ENCODE results near the gene EPN3. TPM values are rescaled to one million over a fixed set of nuclear protein-coding genes. Genes with fewer than 3 reads are reported as not detected.

The EPN3 gene
- total RNA-seq, 4 donors from 2014 or later = 30.3 to 110 (median 78.5) TPM

DNA sequence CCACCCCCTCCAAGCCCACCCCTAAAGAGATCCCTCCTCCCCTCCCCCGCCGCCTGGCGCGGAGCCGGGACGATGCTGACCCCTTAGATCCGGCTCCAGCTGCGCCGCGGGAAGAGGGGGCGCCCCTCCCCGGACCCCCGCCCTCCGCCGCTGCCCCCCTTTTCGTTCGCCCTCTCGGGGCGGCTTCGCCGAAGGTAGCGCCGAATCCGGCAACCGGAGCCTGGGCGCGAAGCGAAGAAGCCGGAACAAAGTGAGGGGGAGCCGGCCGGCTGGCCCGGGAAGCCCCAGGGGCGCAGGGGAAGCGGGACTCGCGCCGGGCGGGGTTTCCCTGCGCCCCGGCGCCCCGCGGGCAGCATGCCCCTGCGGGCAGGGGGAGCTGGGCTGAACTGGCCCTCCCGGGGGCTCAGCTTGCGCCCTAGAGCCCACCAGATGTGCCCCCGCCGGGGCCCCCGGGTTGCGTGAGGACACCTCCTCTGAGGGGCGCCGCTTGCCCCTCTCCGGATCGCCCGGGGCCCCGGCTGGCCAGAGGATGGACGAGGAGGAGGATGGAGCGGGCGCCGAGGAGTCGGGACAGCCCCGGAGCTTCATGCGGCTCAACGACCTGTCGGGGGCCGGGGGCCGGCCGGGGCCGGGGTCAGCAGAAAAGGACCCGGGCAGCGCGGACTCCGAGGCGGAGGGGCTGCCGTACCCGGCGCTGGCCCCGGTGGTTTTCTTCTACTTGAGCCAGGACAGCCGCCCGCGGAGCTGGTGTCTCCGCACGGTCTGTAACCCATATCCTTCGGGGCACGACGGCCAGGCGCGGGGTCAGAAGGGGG, 28.6 kb downstream of the EPN3 start:
- no CpG with 5 or more reads among the region's 88 CpGs for WGBS
- Histone ChIP-seq H3K4me1 (peaks cover 73% of the 10 kb centered on the region), H3K27ac (no peak overlapping the region)

DNA sequence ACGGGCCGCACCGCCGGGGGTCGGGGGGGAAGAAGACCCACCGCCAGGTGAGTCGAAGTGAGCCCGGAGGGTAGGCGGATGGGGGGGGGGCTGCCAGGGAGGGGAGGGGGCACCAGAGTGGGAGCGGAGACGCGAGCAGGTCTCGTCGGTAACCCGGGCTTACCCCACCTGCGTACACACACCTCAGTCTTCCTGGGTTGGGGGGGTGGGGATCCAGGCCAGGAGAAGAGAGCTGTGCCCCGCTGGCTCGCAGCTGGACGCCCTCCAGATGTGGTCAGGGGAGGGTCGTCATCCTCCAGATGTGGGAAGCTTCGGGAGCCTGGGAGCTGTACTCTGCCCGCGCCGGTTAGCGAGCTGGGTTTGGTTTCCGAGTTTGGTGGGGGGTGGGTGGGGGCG, 29.2 kb downstream of the EPN3 start:
- peaks cover 52% of the 10 kb centered on the region for H3K27me3 ChIP-seq
- no peaks in the 10 kb centered on the region for H3K9me3 ChIP-seq
- peaks cover 69% of the 10 kb centered on the region for H3K4me1 ChIP-seq
- peak overlapping the region; percentile 71 for H3K4me3 ChIP-seq
- no CpG with 5 or more reads among the region's 27 CpGs for WGBS
- no peak for DNase-seq (ENCODE audit: low spot score in 2 of 2)
- no peaks in the 10 kb centered on the region for H3K36me3 ChIP-seq
- H3K27ac ChIP-seq = no peak overlapping the region
- TF ChIP-seq EP300 (IDR thresholded peaks at IDR 0.05) (no peak), POLR2AphosphoS5 (IDR thresholded peaks at IDR 0.05) (no peak), POLR2A (IDR thresholded peaks at IDR 0.05) (no peak)
- TF ChIP-seq, protein P1, sequence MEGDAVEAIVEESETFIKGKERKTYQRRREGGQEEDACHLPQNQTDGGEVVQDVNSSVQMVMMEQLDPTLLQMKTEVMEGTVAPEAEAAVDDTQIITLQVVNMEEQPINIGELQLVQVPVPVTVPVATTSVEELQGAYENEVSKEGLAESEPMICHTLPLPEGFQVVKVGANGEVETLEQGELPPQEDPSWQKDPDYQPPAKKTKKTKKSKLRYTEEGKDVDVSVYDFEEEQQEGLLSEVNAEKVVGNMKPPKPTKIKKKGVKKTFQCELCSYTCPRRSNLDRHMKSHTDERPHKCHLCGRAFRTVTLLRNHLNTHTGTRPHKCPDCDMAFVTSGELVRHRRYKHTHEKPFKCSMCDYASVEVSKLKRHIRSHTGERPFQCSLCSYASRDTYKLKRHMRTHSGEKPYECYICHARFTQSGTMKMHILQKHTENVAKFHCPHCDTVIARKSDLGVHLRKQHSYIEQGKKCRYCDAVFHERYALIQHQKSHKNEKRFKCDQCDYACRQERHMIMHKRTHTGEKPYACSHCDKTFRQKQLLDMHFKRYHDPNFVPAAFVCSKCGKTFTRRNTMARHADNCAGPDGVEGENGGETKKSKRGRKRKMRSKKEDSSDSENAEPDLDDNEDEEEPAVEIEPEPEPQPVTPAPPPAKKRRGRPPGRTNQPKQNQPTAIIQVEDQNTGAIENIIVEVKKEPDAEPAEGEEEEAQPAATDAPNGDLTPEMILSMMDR (IDR thresholded peaks at IDR 0.05) = no peak

More for the DNA sequence above, 28.6 kb downstream of the EPN3 start:
- no peak for DNase-seq (ENCODE audit: low spot score in 2 of 2)
- Histone ChIP-seq H3K36me3 (no peaks in the 10 kb centered on the region), H3K4me3 (peak overlapping the region; percentile 71), H3K9me3 (no peaks in the 10 kb centered on the region), H3K27me3 (peaks cover 52% of the 10 kb centered on the region)
- no peak for TF ChIP-seq POLR2AphosphoS5 (IDR thresholded peaks at IDR 0.05)
- TF ChIP-seq, protein P1 (IDR thresholded peaks at IDR 0.05) = no peak
- TF ChIP-seq POLR2A (IDR thresholded peaks at IDR 0.05) = no peak
- TF ChIP-seq EP300 (IDR thresholded peaks at IDR 0.05) = no peak

DNA sequence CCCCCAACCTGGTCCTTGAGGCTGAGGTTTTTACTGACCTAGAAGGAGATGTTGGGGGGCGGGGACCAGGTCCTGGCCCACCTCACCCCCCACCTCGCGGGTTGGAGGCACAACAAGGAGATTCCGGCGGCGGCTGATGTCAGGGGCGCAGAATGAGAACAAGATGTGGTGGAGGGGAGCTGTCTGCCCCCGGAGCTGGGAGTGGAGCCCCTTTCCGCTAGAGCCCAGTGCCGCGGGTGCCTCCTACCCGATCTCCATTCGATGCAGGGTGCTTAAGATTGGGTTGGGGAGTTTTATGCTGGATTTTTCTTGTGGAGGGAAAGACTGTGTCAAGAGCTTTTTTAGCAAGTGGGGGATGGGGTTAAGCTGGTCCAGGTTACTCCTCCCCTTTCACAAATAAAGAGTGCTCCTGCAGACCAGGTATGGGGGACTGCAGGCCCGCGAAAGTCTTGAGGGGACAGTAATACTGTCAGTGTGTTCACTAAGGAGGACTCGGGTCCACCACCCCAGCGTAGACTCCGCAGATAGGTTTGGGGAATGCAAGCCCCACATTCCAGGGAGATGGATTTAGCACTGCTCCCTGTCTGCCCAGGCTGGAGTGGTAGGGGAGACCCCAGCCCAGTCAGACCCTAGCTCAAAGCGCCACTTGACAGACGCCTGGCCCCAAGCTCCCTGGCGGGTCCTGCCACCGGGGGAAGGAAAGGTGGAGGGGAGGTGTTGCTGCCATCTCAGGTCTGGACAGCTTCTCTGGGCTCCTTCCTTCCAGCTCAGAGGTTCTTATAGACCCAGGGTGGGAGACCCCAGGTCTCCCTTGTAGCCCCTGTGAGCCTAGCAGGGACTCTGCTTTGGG, 29.9 kb downstream of the EPN3 start:
- Histone ChIP-seq H3K4me3 (peak overlapping the region; percentile 71), H3K36me3 (no peaks in the 10 kb centered on the region), H3K27ac (no peak overlapping the region), H3K27me3 (peaks cover 52% of the 10 kb centered on the region), H3K4me1 (peaks cover 66% of the 10 kb centered on the region), H3K9me3 (no peaks in the 10 kb centered on the region)
- 29% methylated on average over 18 of the region's 22 CpGs for WGBS
- TF ChIP-seq POLR2A (IDR thresholded peaks at IDR 0.05) = no peak
- TF ChIP-seq, protein P1 (IDR thresholded peaks at IDR 0.05) = no peak
- TF ChIP-seq EP300 (IDR thresholded peaks at IDR 0.05) = no peak
- TF ChIP-seq POLR2AphosphoS5 (IDR thresholded peaks at IDR 0.05) = no peak
- no peak for DNase-seq (ENCODE audit: low spot score in 2 of 2)

DNA sequence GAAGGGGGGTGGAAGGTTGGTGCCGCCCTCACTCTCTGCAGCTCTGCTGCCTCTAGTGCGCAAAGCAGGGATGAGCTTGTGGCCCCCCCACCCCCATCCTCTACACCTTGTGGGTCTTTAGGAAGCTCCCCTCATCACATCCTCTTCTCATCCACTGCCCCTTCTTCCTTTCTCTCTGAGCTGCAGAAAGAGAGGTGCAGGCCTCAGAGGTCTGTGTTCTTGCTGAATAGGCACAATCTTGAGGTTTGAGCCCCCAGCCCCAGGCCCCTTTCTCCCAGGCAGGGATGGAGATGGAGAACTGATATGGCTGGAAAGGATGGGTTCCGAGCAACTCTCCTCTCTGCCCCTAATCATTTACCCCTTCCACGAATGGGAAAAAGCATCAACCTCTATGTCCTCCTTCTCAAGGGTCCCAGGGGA, 30.6 kb downstream of the EPN3 start:
- DNase-seq (ENCODE audit: low spot score in 2 of 2) = no peak
- H3K9me3 ChIP-seq = no peaks in the 10 kb centered on the region
- no peak overlapping the region for H3K4me3 ChIP-seq
- H3K4me1 ChIP-seq = peaks cover 66% of the 10 kb centered on the region
- TF ChIP-seq EP300 (IDR thresholded peaks at IDR 0.05) (no peak), POLR2A (IDR thresholded peaks at IDR 0.05) (no peak), POLR2AphosphoS5 (IDR thresholded peaks at IDR 0.05) (no peak)
- TF ChIP-seq, protein P1 (IDR thresholded peaks at IDR 0.05) = no peak
- WGBS = 71% methylated on average over 4 of the region's 4 CpGs
- no peak overlapping the region for H3K27ac ChIP-seq
- no peaks in the 10 kb centered on the region for H3K36me3 ChIP-seq
- H3K27me3 ChIP-seq = peaks cover 52% of the 10 kb centered on the region

DNA sequence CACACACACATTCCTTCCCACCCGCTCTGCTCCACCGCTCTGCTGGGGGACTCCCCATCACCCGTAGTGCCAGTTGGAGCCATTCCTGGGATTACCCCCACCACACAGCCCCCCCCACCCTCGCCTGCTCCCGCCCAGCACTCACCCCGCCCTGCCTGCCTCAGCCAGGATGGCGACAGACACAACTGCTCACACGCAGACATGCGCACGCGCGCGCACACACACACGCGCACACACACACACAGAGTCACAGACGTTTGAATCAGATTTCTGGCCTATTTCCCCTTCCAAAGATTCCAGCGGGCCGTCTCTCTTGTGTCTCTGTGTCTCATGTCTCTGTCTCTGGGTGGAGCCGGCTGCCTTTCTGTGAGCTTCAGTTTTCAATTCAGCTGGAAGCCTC, 32.4 kb downstream of the EPN3 start:
- peak; percentile 92 for DNase-seq (ENCODE audit: low spot score in 2 of 2)
- Histone ChIP-seq H3K4me1 (peaks cover 48% of the 10 kb centered on the region), H3K27ac (peak overlapping the region; percentile 64), H3K27me3 (peaks cover 39% of the 10 kb centered on the region), H3K36me3 (no peaks in the 10 kb centered on the region), H3K4me3 (peak overlapping the region; percentile 13), H3K9me3 (no peaks in the 10 kb centered on the region)
- TF ChIP-seq, protein P1 (IDR thresholded peaks at IDR 0.05) = no peak
- peak in 1 of 3 donors; percentile 32 for TF ChIP-seq POLR2AphosphoS5 (IDR thresholded peaks at IDR 0.05)
- 9% methylated on average over 18 of the region's 19 CpGs for WGBS

Measured in suprapubic skin (tissue), 4 donors.